Liver (tissue), 9 donors: ENCODE data around the gene YPEL3. TPM values are rescaled to one million over a fixed set of nuclear protein-coding genes. Genes with fewer than 3 reads are reported as not detected.

Experiments used
- DNase-seq: peaks from one replicate; pipeline ENCODE4 v3.0.0-alpha.2; 2017; ENCODE audit warnings: low spot score
- H3K27ac ChIP-seq, 2 donors: one replicate each; pipeline ENCODE4 v1.7.0; 2013; ENCODE audit warnings: inconsistent platforms in 2 of 2, low read length in 2 of 2, control low read depth in 1 of 2, low read depth in 1 of 2, mild to moderate bottlenecking in 1 of 2
- H3K27me3 ChIP-seq, 4 donors: one replicate each; pipeline versions ENCODE4 v1.6.1 to v1.7.0; 2013; ENCODE audit warnings: low read length in 3 of 4, inconsistent platforms in 1 of 4, mild to moderate bottlenecking in 1 of 4, moderate library complexity in 1 of 4; ENCODE audit not compliant: control insufficient read depth in 4 of 4, insufficient read depth in 4 of 4
- H3K36me3 ChIP-seq, 4 donors: one replicate each; pipeline versions ENCODE4 v1.6.1 to v1.7.0; 2013; ENCODE audit warnings: low read length in 3 of 4, mild to moderate bottlenecking in 3 of 4, low read depth in 1 of 4, moderate library complexity in 1 of 4; ENCODE audit not compliant: control insufficient read depth in 4 of 4, insufficient read depth in 3 of 4
- H3K4me1 ChIP-seq, 4 donors: one replicate each; pipeline versions ENCODE4 v1.6.1 to v1.7.0; 2013; ENCODE audit warnings: low read length in 3 of 4, mild to moderate bottlenecking in 3 of 4, moderate library complexity in 1 of 4; ENCODE audit not compliant: control insufficient read depth in 4 of 4, insufficient read depth in 4 of 4
- H3K4me3 ChIP-seq, 3 donors: one replicate each; pipeline versions ENCODE4 v1.6.1 to v1.7.0; 2013; ENCODE audit warnings: low read length in 3 of 3, control low read depth in 1 of 3, low read depth in 1 of 3, mild to moderate bottlenecking in 1 of 3
- H3K9ac ChIP-seq, 2 donors: one replicate each; pipeline ENCODE4 v1.7.0; 2013; ENCODE audit warnings: low read length in 2 of 2, mild to moderate bottlenecking in 2 of 2, moderate library complexity in 2 of 2, control low read depth in 1 of 2, low read depth in 1 of 2
- H3K9me3 ChIP-seq, 4 donors: one replicate each; pipeline versions ENCODE4 v1.6.1 to v1.7.0; 2013; ENCODE audit warnings: low read length in 3 of 4; ENCODE audit not compliant: control insufficient read depth in 4 of 4
- ATF3 ChIP-seq: IDR thresholded peaks from 2 replicates; pipeline ENCODE4 v1.6.1; 2016; ENCODE audit warnings: antibody characterized with exemption
- CTCF ChIP-seq: fragments of 150-350 bp; IDR thresholded peaks from 2 replicates; pipeline ENCODE4 v1.5.1; 2017; ENCODE audit warnings: improper control_type of control experiment, low read depth, low read length; ENCODE audit not compliant: missing input control
- EGR1 ChIP-seq, 2 donors: IDR thresholded peaks; 2 replicates each; pipeline ENCODE4 v1.6.1; 2016 to 2018; ENCODE audit warnings: antibody characterized with exemption in 2 of 2, low read depth in 2 of 2
- FOXA1 ChIP-seq: IDR thresholded peaks from 2 replicates; pipeline ENCODE4 v1.6.1; 2016; ENCODE audit warnings: antibody characterized with exemption
- FOXA2 ChIP-seq: IDR thresholded peaks from 2 replicates; pipeline ENCODE4 v1.6.1; 2016; ENCODE audit warnings: antibody characterized with exemption
- GABPA ChIP-seq, 2 donors: IDR thresholded peaks in 1 of 2; conservative IDR thresholded peaks in 1 of 2; 2 replicates each; pipeline ENCODE4 v1.6.1; 2016; ENCODE audit warnings: antibody characterized with exemption in 2 of 2, mild to moderate bottlenecking in 1 of 2, moderate library complexity in 1 of 2
- HNF4A ChIP-seq, 2 donors: conservative IDR thresholded peaks; 2 replicates each; pipeline ENCODE4 v1.6.1; 2016; ENCODE audit warnings: antibody characterized with exemption in 2 of 2, mild to moderate bottlenecking in 2 of 2
- HNF4G ChIP-seq: IDR thresholded peaks from 2 replicates; pipeline ENCODE4 v1.6.1; 2016; ENCODE audit warnings: antibody characterized with exemption
- JUND ChIP-seq, 2 donors: IDR thresholded peaks; 2 replicates each; pipeline ENCODE4 v1.6.1; 2016; ENCODE audit warnings: antibody characterized with exemption in 2 of 2
- MAX ChIP-seq: IDR thresholded peaks from 2 replicates; pipeline ENCODE4 v1.6.1; 2016; ENCODE audit warnings: antibody characterized with exemption
- NR2F2 ChIP-seq: IDR thresholded peaks from 2 replicates; pipeline ENCODE4 v1.6.1; 2016; ENCODE audit warnings: antibody characterized with exemption
- RAD21 ChIP-seq, 2 donors: IDR thresholded peaks; 2 replicates each; pipeline ENCODE4 v1.6.1; 2016; ENCODE audit warnings: antibody characterized with exemption in 2 of 2, mild to moderate bottlenecking in 2 of 2
- REST ChIP-seq: IDR thresholded peaks from 2 replicates; pipeline ENCODE4 v1.6.1; 2016; ENCODE audit warnings: antibody characterized with exemption, mild to moderate bottlenecking
- RXRA ChIP-seq, 2 donors: IDR thresholded peaks; 2 replicates each; pipeline ENCODE4 v1.6.1; 2017 to 2018; ENCODE audit warnings: antibody characterized with exemption in 2 of 2, mild to moderate bottlenecking in 1 of 2
- SP1 ChIP-seq: IDR thresholded peaks from 2 replicates; pipeline ENCODE4 v1.6.1; 2018; ENCODE audit warnings: antibody characterized with exemption, mild to moderate bottlenecking
- TAF1 ChIP-seq: conservative IDR thresholded peaks from 2 replicates; pipeline ENCODE4 v1.6.1; 2016; ENCODE audit warnings: antibody characterized with exemption, mild to moderate bottlenecking
- YY1 ChIP-seq: IDR thresholded peaks from 2 replicates; pipeline ENCODE4 v1.6.1; 2016; ENCODE audit warnings: antibody characterized with exemption, mild to moderate bottlenecking
- ZBTB33 ChIP-seq: IDR thresholded peaks from 2 replicates; pipeline ENCODE4 v1.6.1; 2016; ENCODE audit warnings: antibody characterized with exemption
- WGBS: extraction: QIAGEN DNeasy Blood & Tissue Kit; methylation state at CpG from one replicate; pipeline ENCODE4 v1.1.7; 2013; 5-methylcytosine and 5-hydroxymethylcytosine counted together
- polyA plus RNA-seq, 2 donors: library from polyadenylated mRNA; stranded (reverse) in 1 of 2; unstranded in 1 of 2; fragments of 200-250 nt in 1 of 2; fragments of >200 nt in 1 of 2; fragmentation: Nextera tagmentation in 1 of 2; extraction: Ambion mirVana in 1 of 2; gene quantifications; one replicate each; pipeline versions ENCODE4 v1.2.1 to v1.2.3, GENCODE V29; 2013 to 2015
- total RNA-seq, 2 donors: library from RNA; depleted of rRNA; stranded (reverse); fragments of >200 nt; gene quantifications; one replicate each; pipeline ENCODE4 v1.2.3, GENCODE V29; 2014
- donor health status: healthy.
- donor health status: healthy.
- donor health status: healthy.
- donor health status: healthy.
- donor health status: healthy.

YPEL3 gene
- total and polyA plus RNA-seq, 4 donors: 10.5 to 42.7 (median 24.5) TPM

- no peak for TF ChIP-seq ATF3
- no peak for TF ChIP-seq JUND (IDR thresholded peaks at IDR 0.05)
- no peak for TF ChIP-seq ZBTB33
Observed at GRCh38 chr16:30063893-30064728, 31.9 kb downstream of the YPEL3 start (continued).

- Histone ChIP-seq H3K27ac (peak overlapping the region; percentile 99 to 100), H3K9me3 (no peaks in the 10 kb centered on the region), H3K36me3 (peaks cover under 1 to 8% (median 7%) of the 10 kb centered on the region in 4 donors), H3K27me3 (no peaks in the 10 kb centered on the region), H3K4me1 (peaks cover 0 to 20% (median 13%) of the 10 kb centered on the region in 4 donors), H3K9ac (peak overlapping the region in 1 of 2 donors; percentile 98), H3K4me3 (peak overlapping the region in 1 of 3 donors; percentile 74)
- no peak for TF ChIP-seq SP1
- TF ChIP-seq FOXA1: no peak
- TF ChIP-seq TAF1: no peak
- no peak for TF ChIP-seq REST
- no peak for TF ChIP-seq ZBTB33
- no peak for TF ChIP-seq MAX
- TF ChIP-seq NR2F2: no peak
- no peak for TF ChIP-seq CTCF
- no peak for TF ChIP-seq YY1
- no peak for TF ChIP-seq FOXA2
- no peak for TF ChIP-seq RXRA (IDR thresholded peaks at IDR 0.05)
- no peak for TF ChIP-seq EGR1 (IDR thresholded peaks at IDR 0.05; ENCODE audit: low read depth in 2 of 2)
- no peak for TF ChIP-seq JUND (IDR thresholded peaks at IDR 0.05)
- no peak for TF ChIP-seq HNF4G
- TF ChIP-seq GABPA (IDR thresholded peaks at IDR 0.05 in 1 of 2, conservative IDR thresholded peaks at IDR 0.05 in 1 of 2): no peak
- no peak for TF ChIP-seq ATF3
- no peak for TF ChIP-seq HNF4A (conservative IDR thresholded peaks at IDR 0.05)
- TF ChIP-seq RAD21 (IDR thresholded peaks at IDR 0.05): no peak
- WGBS: 68% methylated on average over 12 of the region's 12 CpGs
- DNase-seq: no peak
Observed at GRCh38 chr16:30063278-30063892, 32.6 kb downstream of the YPEL3 start.
